Measurements from ENCODE around the gene ADAM12.

ADAM12 gene

DNA sequence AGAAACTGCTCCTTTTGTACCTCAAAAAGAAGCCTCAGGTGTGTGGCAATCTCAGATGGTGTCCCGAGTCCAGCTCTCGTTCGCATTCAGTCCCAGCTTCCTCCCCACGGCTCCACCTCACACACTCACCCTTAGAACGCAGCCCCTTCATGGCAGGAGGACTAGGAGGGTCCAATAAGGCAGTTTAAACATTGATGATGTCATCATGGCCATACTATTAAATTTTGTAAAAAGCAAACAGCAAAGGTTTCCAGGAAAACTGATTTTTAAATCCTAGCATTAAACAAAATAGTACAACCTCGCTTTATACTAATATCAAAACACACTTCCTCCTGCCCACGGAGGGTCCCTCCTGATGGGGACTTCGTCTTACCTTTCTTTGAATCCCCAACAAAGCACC lies 133.0 kb downstream of the ADAM12 start:
- TF ChIP-seq, protein P1, sequence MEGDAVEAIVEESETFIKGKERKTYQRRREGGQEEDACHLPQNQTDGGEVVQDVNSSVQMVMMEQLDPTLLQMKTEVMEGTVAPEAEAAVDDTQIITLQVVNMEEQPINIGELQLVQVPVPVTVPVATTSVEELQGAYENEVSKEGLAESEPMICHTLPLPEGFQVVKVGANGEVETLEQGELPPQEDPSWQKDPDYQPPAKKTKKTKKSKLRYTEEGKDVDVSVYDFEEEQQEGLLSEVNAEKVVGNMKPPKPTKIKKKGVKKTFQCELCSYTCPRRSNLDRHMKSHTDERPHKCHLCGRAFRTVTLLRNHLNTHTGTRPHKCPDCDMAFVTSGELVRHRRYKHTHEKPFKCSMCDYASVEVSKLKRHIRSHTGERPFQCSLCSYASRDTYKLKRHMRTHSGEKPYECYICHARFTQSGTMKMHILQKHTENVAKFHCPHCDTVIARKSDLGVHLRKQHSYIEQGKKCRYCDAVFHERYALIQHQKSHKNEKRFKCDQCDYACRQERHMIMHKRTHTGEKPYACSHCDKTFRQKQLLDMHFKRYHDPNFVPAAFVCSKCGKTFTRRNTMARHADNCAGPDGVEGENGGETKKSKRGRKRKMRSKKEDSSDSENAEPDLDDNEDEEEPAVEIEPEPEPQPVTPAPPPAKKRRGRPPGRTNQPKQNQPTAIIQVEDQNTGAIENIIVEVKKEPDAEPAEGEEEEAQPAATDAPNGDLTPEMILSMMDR (IDR thresholded peaks at IDR 0.05; ENCODE audit: low read length, missing control alignments): no peak
- no peak overlapping the region for H3K4me3 ChIP-seq (replicated peaks; ENCODE audit: low read depth, low read length)
- no peak for DNase-seq (ENCODE audit: low read depth)

DNA sequence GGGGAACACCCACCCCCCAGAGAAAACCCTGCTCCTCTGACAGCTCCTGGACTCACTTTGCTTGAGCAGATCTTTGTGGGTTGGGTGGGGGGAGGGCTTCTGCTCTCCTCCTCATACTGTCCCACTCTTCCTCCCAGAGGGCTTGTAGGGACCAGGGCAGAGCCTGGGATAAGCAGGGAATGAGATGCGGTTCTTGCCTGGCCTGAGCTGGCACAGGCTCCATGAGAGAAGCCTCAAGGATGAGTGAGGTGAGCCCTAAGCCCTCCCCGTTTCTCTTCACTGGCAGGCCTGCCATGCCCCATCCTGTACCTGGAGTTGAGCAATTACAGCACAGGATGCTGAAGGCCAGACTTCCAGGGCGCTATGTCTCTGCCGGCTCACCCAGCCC lies 134.7 kb downstream of the ADAM12 start:
- no peak overlapping the region for H3K4me3 ChIP-seq (replicated peaks; ENCODE audit: low read depth, low read length)
- DNase-seq (ENCODE audit: low read depth): no peak
- TF ChIP-seq, protein P1 (IDR thresholded peaks at IDR 0.05; ENCODE audit: low read length, missing control alignments): no peak

DNA sequence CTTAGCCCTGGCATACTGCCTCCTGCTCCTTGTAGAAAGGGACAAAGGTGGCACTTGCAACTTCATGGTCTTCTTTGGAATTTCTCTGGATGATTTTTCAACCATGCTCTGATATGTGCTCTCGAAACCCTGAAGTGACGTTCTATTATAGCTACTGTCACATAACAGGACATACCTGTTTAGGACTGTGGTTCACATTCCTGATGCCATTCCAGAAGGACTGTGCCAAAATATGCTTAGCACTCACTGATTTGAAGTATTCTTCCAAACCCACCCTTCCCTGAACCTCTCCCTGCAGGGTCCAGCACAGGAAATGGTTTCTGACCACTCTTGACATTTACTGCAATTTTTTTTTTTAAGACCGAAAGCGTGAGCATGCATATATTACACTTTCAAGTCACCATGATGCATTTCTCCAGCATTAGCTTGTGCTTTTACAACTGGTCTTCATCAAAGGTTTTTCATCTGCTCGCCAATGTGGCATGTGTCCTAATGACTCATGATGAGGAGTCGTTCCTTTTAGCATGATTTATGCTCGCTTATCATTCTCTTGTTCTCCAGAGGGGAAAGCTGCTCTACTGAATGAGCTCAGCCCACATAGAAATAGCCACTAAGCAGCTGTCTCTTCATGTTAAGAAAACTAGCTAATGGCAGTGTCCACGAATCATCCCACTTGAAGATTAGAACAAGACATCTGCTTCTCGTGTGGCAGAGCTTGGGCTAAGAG lies 135.2 kb downstream of the ADAM12 start:
- H3K4me3 ChIP-seq (replicated peaks; ENCODE audit: low read depth, low read length): no peak overlapping the region
- TF ChIP-seq, protein P1 (IDR thresholded peaks at IDR 0.05; ENCODE audit: low read length, missing control alignments): no peak
- peak; percentile 95 for DNase-seq (ENCODE audit: low read depth)

DNA sequence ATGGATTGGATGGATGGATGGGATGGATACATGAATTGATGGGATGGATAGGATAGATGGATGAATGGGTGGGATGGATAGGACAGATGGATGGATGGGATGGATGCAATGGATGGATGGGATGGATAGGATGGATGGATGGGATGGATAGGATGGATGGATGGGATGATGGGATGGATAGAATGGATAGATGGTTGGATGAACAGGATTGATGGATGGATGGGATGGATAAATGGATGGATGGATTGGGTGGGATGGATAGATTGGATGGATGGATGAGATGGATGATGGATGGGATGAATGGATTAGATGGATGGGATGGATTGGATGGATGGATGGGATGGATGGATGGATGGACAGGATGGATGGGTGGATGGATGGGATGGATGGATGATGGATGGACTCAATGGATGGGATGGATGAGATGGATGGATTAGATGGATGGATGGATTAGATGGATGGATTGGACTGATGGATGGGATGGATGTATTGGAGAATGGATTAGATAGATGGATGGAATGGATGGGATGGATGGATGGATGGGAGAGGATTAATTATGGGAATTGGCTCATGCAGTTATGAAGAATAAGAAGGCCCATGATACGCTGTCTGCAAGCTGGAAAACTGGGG lies 136.4 kb downstream of the ADAM12 start:
- TF ChIP-seq, protein P1 (IDR thresholded peaks at IDR 0.05; ENCODE audit: low read length, missing control alignments): no peak
- H3K4me3 ChIP-seq (replicated peaks; ENCODE audit: low read depth, low read length): no peak overlapping the region
- DNase-seq (ENCODE audit: low read depth): no peak

DNA sequence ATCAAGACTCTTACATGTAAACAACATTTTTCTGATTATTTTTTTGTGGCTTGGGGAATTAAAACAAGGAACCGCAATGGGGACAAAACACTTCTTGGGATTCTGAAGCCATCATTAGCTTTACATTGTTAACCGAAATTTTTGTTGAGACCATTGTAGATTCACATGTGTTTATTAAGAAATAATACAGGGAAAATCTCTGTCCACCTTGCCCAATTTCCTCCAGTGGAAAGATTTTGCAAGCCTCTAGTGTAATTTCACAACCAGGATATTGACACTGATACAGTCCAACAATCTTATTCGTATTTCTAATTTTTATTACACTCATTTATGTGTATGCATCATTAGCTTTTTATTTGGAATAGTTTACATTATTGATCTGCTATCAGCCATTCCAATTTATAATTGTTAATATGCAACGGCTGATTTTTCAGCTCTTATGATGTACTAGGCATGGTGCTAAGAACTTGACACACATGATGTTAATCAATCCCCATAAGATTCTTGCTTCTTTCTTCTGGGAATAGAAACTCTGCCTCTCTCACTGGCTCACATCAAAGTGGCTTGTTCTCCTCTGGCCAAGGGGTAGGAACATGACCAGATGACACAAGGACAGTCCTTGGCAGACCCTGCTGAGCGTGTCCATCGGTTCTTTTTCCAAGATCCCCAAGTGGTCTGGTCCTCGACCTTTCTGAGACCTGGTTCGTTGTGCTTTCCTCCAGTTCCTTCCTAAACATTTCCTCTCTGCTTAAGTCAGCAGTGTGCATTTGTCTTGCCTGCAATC lies 137.6 kb downstream of the ADAM12 start:
- TF ChIP-seq, protein P1 (IDR thresholded peaks at IDR 0.05; ENCODE audit: low read length, missing control alignments): no peak
- peak; percentile 76 for DNase-seq (ENCODE audit: low read depth)
- no peak overlapping the region for H3K4me3 ChIP-seq (replicated peaks; ENCODE audit: low read depth, low read length)

DNA sequence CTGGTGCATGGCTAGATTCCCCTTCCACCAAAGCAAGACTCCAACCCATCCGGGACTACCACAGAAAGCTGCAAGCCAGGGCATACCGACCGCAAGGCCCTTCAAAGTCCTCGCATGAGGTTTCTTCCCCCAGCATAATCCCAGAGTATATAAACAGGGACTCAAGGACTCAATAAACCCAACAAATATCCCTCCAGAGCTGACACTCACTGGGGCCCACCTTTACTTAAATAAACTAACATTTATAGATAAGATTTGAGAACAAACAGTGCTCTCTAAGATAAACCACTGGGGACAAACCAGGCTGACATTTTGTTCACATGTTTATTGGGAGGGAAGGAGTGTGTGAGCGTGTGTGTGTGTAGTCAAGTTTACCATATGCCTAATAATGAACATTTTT lies 138.2 kb downstream of the ADAM12 start:
- TF ChIP-seq, protein P1 (IDR thresholded peaks at IDR 0.05; ENCODE audit: low read length, missing control alignments): no peak
- DNase-seq (ENCODE audit: low read depth): no peak
- H3K4me3 ChIP-seq (replicated peaks; ENCODE audit: low read depth, low read length): no peak overlapping the region
